Natural killer cell (primary cell): ENCODE data around the gene LAGE3. TPM values are rescaled to one million over a fixed set of nuclear protein-coding genes. Genes with fewer than 3 reads are reported as not detected.
A peak's percentile ranks its signal among the peaks of the same experiment; 100 is the strongest.

Experiments
- ATAC-seq, 3 donors: fragments of 150-1000 bp in 2 of 3; fragments of 200-7000 bp in 1 of 3; cut with Tn5 transposase; 1 replicate in 1 of 3; 2 replicates in 2 of 3; pipeline ENCODE4 v1.10.0; 2021; ENCODE audit warnings: mild to moderate bottlenecking in 2 of 3, moderate library complexity in 2 of 3
- DNase-seq, 2 donors: peaks; one replicate each; pipeline versions ENCODE4 v3.0.0 to v3.0.0-alpha.2; 2013 to 2021; ENCODE audit warnings: mixed read lengths in 1 of 2
- H3K27ac ChIP-seq: one replicate; pipeline ENCODE4 v1.5.1; 2013; ENCODE audit warnings: mild to moderate bottlenecking, low read length
- H3K27me3 ChIP-seq: one replicate; pipeline ENCODE4 v1.6.1; 2013; ENCODE audit warnings: low read length; ENCODE audit not compliant: control insufficient read depth, insufficient read depth
- H3K36me3 ChIP-seq: one replicate; pipeline ENCODE4 v1.6.1; 2013; ENCODE audit warnings: low read length; ENCODE audit not compliant: control insufficient read depth, insufficient read depth
- H3K4me1 ChIP-seq: one replicate; pipeline ENCODE4 v1.6.1; 2013; ENCODE audit warnings: low read length; ENCODE audit not compliant: control insufficient read depth, insufficient read depth
- H3K4me3 ChIP-seq: one replicate; pipeline ENCODE4 v1.5.1; 2013; ENCODE audit warnings: low read length
- H3K9me3 ChIP-seq: one replicate; pipeline ENCODE4 v1.6.1; 2013; ENCODE audit warnings: low read length; ENCODE audit not compliant: control insufficient read depth, insufficient read depth
- H3K27ac Mint-ChIP-seq, 2 donors: one replicate each; pipeline ENCODE4 v1.8.0; 2022; ENCODE audit warnings: mild to moderate bottlenecking in 2 of 2, mixed read lengths in 2 of 2, moderate library complexity in 1 of 2
- H3K27me3 Mint-ChIP-seq, 2 donors: one replicate each; pipeline ENCODE4 v1.8.0; 2022; ENCODE audit warnings: low read depth in 2 of 2, mixed read lengths in 2 of 2
- H3K36me3 Mint-ChIP-seq: one replicate; pipeline ENCODE4 v1.8.0; 2022; ENCODE audit warnings: mixed read lengths
- H3K4me1 Mint-ChIP-seq, 2 donors: one replicate each; pipeline ENCODE4 v1.8.0; 2022; ENCODE audit warnings: mixed read lengths in 2 of 2
- H3K4me3 Mint-ChIP-seq: one replicate; pipeline ENCODE4 v1.8.0; 2022; ENCODE audit warnings: mild to moderate bottlenecking, moderate library complexity, mixed read lengths
- H3K9me3 Mint-ChIP-seq, 2 donors: one replicate each; pipeline ENCODE4 v1.8.0; 2022; ENCODE audit warnings: mixed read lengths in 2 of 2
- CTCF ChIP-seq: fragments of 200-600 bp; IDR thresholded peaks from one replicate; pipeline ENCODE4 v1.8.0; 2022; ENCODE audit warnings: antibody characterized with exemption
- WGBS: methylation state at CpG from one replicate; pipeline ENCODE4 v1.1.7; 2013; ENCODE audit warnings: missing lambda C conversion rate; ENCODE audit not compliant: insufficient coverage; 5-methylcytosine and 5-hydroxymethylcytosine counted together
- intact Hi-C: fragments of 100-400 bp; cut with micrococcal nuclease; formaldehyde crosslinking; loops from one replicate; pipeline ENCODE4 v1.14.2; 2022
- total RNA-seq, 4 donors: library from RNA; stranded (reverse); fragments of 120-200 nt in 1 of 4; gene quantifications; one replicate each; pipeline versions ENCODE4 v1.2.3 to v1.2.4, GENCODE V29; 2013 to 2022

LAGE3 gene
- total RNA-seq, 3 donors from 2014 or later (not counting 1 experiment from before 2014, with no cell fraction given), result 10.8 to 12.5 (median 10.9) TPM

GRCh38 chrX:154435171-154435733, 43.8 kb downstream of the LAGE3 start:
- no peaks in the 10 kb centered on the region for H3K27me3 ChIP-seq
- intact Hi-C loops, result no loop called here
- H3K27me3 Mint-ChIP-seq, result no peaks in the 10 kb centered on the region
- no peaks in the 10 kb centered on the region for H3K36me3 Mint-ChIP-seq
- H3K4me1 Mint-ChIP-seq, result peaks cover 13 to 17% of the 10 kb centered on the region in 2 donors
- peaks cover 28% of the 10 kb centered on the region for H3K36me3 ChIP-seq
- WGBS, result over 99% methylated on average over 19 of the region's 19 CpGs
- no peaks in the 10 kb centered on the region for H3K9me3 Mint-ChIP-seq
- H3K4me1 ChIP-seq, result peaks cover 39% of the 10 kb centered on the region
- no peak for ATAC-seq
- no peaks in the 10 kb centered on the region for H3K9me3 ChIP-seq
- TF ChIP-seq CTCF, result no peak
- H3K27ac ChIP-seq, result no peak overlapping the region
- no peak overlapping the region for H3K4me3 Mint-ChIP-seq
- H3K27ac Mint-ChIP-seq, result no peak overlapping the region
- H3K4me3 ChIP-seq, result no peak overlapping the region
- DNase-seq, result peak in 1 of 2 donors; percentile 2

- H3K4me3 Mint-ChIP-seq, result no peak overlapping the region
- H3K27me3 Mint-ChIP-seq, result no peaks in the 10 kb centered on the region
These were observed 44.5 kb downstream of the LAGE3 start for GRCh38 chrX:154434394-154435168.

GRCh38 chrX:154433605-154434004, 45.5 kb downstream of the LAGE3 start:
- H3K4me3 Mint-ChIP-seq, result peak overlapping the region; percentile 9
- H3K4me1 ChIP-seq, result peaks cover 46% of the 10 kb centered on the region
- no peak overlapping the region for H3K4me3 ChIP-seq
- WGBS, result 93% methylated on average over 2 of the region's 7 CpGs
- H3K36me3 ChIP-seq, result peaks cover 25% of the 10 kb centered on the region
- H3K27me3 Mint-ChIP-seq, result no peaks in the 10 kb centered on the region
- no peak overlapping the region for H3K27ac Mint-ChIP-seq
- ATAC-seq (no peak), DNase-seq (no peak)
- no peaks in the 10 kb centered on the region for H3K9me3 ChIP-seq
- H3K27me3 ChIP-seq, result no peaks in the 10 kb centered on the region
- H3K36me3 Mint-ChIP-seq, result no peaks in the 10 kb centered on the region
- no peaks in the 10 kb centered on the region for H3K9me3 Mint-ChIP-seq
- no peak overlapping the region for H3K27ac ChIP-seq
- peaks cover 21 to 25% of the 10 kb centered on the region in 2 donors for H3K4me1 Mint-ChIP-seq
- no peak for TF ChIP-seq CTCF
- intact Hi-C loops, result no loop called here

More at GRCh38 chrX:154434394-154435168, 44.5 kb downstream of the LAGE3 start:
- DNase-seq (no peak), ATAC-seq (no peak)
- Mint-ChIP-seq H3K4me1 (peaks cover 16 to 20% of the 10 kb centered on the region in 2 donors), H3K27ac (no peak overlapping the region), H3K9me3 (no peaks in the 10 kb centered on the region), H3K36me3 (no peaks in the 10 kb centered on the region)
- H3K27ac ChIP-seq, result no peak overlapping the region
- TF ChIP-seq CTCF, result no peak
- 94% methylated on average over 6 of the region's 7 CpGs for WGBS
- no peaks in the 10 kb centered on the region for H3K27me3 ChIP-seq
- intact Hi-C loops, result no loop called here
- H3K9me3 ChIP-seq, result no peaks in the 10 kb centered on the region
- peaks cover 26% of the 10 kb centered on the region for H3K36me3 ChIP-seq
- peaks cover 43% of the 10 kb centered on the region for H3K4me1 ChIP-seq
- H3K4me3 ChIP-seq, result no peak overlapping the region
